T-cell (primary cell): Measurements from ENCODE around the gene VSIR. TPM values are rescaled to one million over a fixed set of nuclear protein-coding genes. Genes with fewer than 3 reads are reported as not detected.
A peak's percentile ranks its signal among the peaks of the same experiment; 100 is the strongest.

Source experiments
- ATAC-seq, 4 experiments: fragments of 200-7000 bp in 3 of 4; fragments of 150-1000 bp in 1 of 4; cut with Tn5 transposase; replicated peaks in 1 of 4; 1 replicate in 3 of 4; 2 replicates in 1 of 4; pipeline ENCODE4 v1.10.0; 2021; ENCODE audit warnings: moderate library complexity in 3 of 4, mild to moderate bottlenecking in 2 of 4, moderate number of reproducible peaks in 1 of 4
- CTCF ChIA-PET, 2 donors: fragments of 300-600 bp; sonication (Branson Sonifier 250); formaldehyde crosslinking; loops; one replicate each; lab custom pipeline; 2022; ENCODE audit warnings: antibody characterized with exemption in 2 of 2; lab: Charles Lee
- POLR2A ChIA-PET, 2 donors: fragments of 300-600 bp; sonication (Branson Sonifier 250); formaldehyde crosslinking; loops; one replicate each; lab custom pipeline; 2022; ENCODE audit warnings: antibody characterized with exemption in 2 of 2; lab: Charles Lee
- DNase-seq, 35 experiments: peaks; one replicate each; pipeline versions ENCODE4 v3.0.0 to v3.0.0-alpha.2; 2013 to 2023
- H3K27ac ChIP-seq: one replicate; pipeline ENCODE4 v1.5.1; 2013; ENCODE audit warnings: low read length
- H3K27me3 ChIP-seq, 2 experiments: replicated peaks in 1 of 2; 1 replicate in 1 of 2; 2 replicates in 1 of 2; pipeline versions ENCODE4 v1.6.1 to v1.7.0; 2013; ENCODE audit warnings: low read length in 1 of 2, mixed read lengths in 1 of 2; ENCODE audit not compliant: control insufficient read depth in 2 of 2, insufficient read depth in 2 of 2; ENCODE audit errors: extremely low read depth in 1 of 2
- H3K36me3 ChIP-seq, 2 donors: 1 replicate in 1 of 2; 2 replicates in 1 of 2; pipeline versions ENCODE4 v1.6.1 to v1.7.0; 2013; ENCODE audit warnings: low read length in 1 of 2; ENCODE audit not compliant: control insufficient read depth in 2 of 2, insufficient read depth in 1 of 2; ENCODE audit errors: extremely low read depth in 1 of 2
- H3K4me1 ChIP-seq, 2 experiments: 1 replicate in 1 of 2; 2 replicates in 1 of 2; pipeline versions ENCODE4 v1.6.1 to v1.7.0; 2013; ENCODE audit warnings: low read length in 2 of 2, mixed read lengths in 1 of 2; ENCODE audit not compliant: insufficient read depth in 2 of 2, control insufficient read depth in 1 of 2; ENCODE audit errors: extremely low read depth in 1 of 2
- H3K4me3 ChIP-seq, 2 donors: 1 replicate in 1 of 2; 2 replicates in 1 of 2; pipeline versions ENCODE4 v1.5.1 to v1.7.0; 2013; ENCODE audit warnings: mild to moderate bottlenecking in 2 of 2, low read length in 1 of 2, moderate library complexity in 1 of 2; ENCODE audit not compliant: control insufficient read depth in 1 of 2; ENCODE audit errors: extremely low read depth in 1 of 2
- H3K9me3 ChIP-seq: 2 replicates; pipeline ENCODE4 v1.7.0; 2013
- H3K27ac Mint-ChIP-seq, 2 donors: one replicate each; pipeline ENCODE4 v1.8.0; 2020 to 2021; ENCODE audit warnings: mild to moderate bottlenecking in 2 of 2, mixed read lengths in 2 of 2
- H3K27me3 Mint-ChIP-seq, 2 donors: one replicate each; pipeline ENCODE4 v1.8.0; 2021 to 2022; ENCODE audit warnings: mixed read lengths in 2 of 2
- H3K36me3 Mint-ChIP-seq: one replicate; pipeline ENCODE4 v1.8.0; 2021; ENCODE audit warnings: mixed read lengths
- H3K4me1 Mint-ChIP-seq, 3 donors: one replicate each; pipeline ENCODE4 v1.8.0; 2020 to 2022; ENCODE audit warnings: mixed read lengths in 3 of 3, mild to moderate bottlenecking in 1 of 3
- H3K4me3 Mint-ChIP-seq, 3 donors: one replicate each; pipeline ENCODE4 v1.8.0; 2020 to 2022; ENCODE audit warnings: mild to moderate bottlenecking in 3 of 3, mixed read lengths in 3 of 3, moderate library complexity in 3 of 3
- H3K9me3 Mint-ChIP-seq, 3 donors: one replicate each; pipeline ENCODE4 v1.8.0; 2020 to 2022; ENCODE audit warnings: mixed read lengths in 3 of 3
- WGBS: methylation state at CpG from one replicate; pipeline ENCODE4 v1.1.5; 2013; ENCODE audit warnings: missing lambda C conversion rate; ENCODE audit not compliant: insufficient coverage; 5-methylcytosine and 5-hydroxymethylcytosine counted together
- total RNA-seq, 35 experiments: library from RNA in 6 of 35; stranded (reverse) in 6 of 35; fragments of 120-200 nt in 1 of 35; gene quantifications; one replicate each; pipeline versions ENCODE4 v1.2.1 to v1.2.4 and lab custom pipeline; 2013 to 2026

Gene VSIR
- total RNA-seq, 5 donors from 2014 or later (not counting 1 experiment from before 2014, with no cell fraction given) = 81.4 to 134 (median 98.3) TPM

DNA sequence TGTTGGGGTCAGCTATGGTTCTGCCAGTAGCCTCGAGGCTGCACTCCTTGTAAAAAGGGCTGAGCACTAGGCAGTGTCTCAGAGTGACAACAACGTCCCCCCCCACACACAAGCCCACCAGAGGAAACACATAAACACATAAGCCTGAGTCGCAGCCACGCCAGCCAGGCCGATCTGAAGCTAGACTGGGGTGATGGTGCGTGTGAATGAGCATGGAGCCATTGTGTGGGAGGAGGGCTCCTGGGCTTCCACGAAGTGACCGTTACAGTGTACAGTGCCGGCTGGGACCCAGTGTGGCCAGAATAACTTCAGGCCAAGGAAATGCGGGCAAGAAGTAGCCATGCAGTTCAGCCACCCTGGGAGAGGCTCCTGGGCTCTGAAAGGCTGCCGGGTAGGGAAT is 50.0 kb downstream of the VSIR start:
- H3K4me3 ChIP-seq = no peak overlapping the region
- H3K4me1 ChIP-seq = peaks cover 31 to 82% of the 10 kb centered on the region in 2 experiments
- no peaks in the 10 kb centered on the region for H3K9me3 Mint-ChIP-seq
- H3K4me3 Mint-ChIP-seq = peak overlapping the region in 1 of 3 donors; percentile 27
- H3K4me1 Mint-ChIP-seq = peaks cover 53 to 76% (median 60%) of the 10 kb centered on the region in 3 donors
- H3K27ac ChIP-seq = peak overlapping the region; percentile 31
- POLR2A ChIA-PET = interaction anchor here in 1 of 2 donors (0.5 kb wide), 1 partner anchor 11 kb away, joined by 3 read pairs; no protein-coding TSS in a partner anchor
- no peaks in the 10 kb centered on the region for H3K9me3 ChIP-seq
- no peaks in the 10 kb centered on the region for H3K27me3 ChIP-seq
- H3K27ac Mint-ChIP-seq = peak overlapping the region; percentile 39 to 76
- no peaks in the 10 kb centered on the region for H3K36me3 Mint-ChIP-seq
- DNase-seq (no peak), ATAC-seq (no peak)
- H3K36me3 ChIP-seq = no peaks in the 10 kb centered on the region
- CTCF ChIA-PET = no interaction called here
- no peaks in the 10 kb centered on the region for H3K27me3 Mint-ChIP-seq
- 100% methylated on average over 7 of the region's 11 CpGs for WGBS

DNA sequence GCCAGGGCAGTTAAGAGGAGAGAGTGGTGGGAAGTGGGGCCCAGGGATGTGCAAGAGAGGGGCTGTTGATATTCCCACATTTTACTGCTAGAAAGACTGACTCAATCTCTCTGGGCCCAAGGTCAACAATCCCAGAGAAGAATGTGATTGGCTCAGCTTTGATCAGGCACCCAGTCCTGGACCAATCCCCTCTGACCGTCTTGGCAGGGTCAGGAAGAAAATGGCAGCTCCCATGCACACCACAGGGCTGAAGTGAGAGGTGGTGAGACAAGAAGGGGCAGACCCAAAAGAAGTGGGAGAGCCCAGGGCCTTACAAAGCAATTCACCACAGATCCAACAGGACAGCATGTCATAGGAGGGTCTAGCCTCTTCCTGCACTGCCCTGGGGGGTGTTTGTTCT is 50.5 kb downstream of the VSIR start:
- POLR2A ChIA-PET = interaction anchor here in 1 of 2 donors (0.5 kb wide), 1 partner anchor 10 kb away, joined by 3 read pairs; no protein-coding TSS in a partner anchor
- no CpG with 5 or more reads among the region's 1 CpG for WGBS
- no peak for DNase-seq
- H3K36me3 ChIP-seq = no peaks in the 10 kb centered on the region
- H3K4me1 Mint-ChIP-seq = peaks cover 49 to 71% (median 55%) of the 10 kb centered on the region in 3 donors
- CTCF ChIA-PET = interaction anchor here in 1 of 2 donors (0.5 to 0.7 kb wide), 2 partner anchors 37 to 337 kb away, joined by 3 to 4 read pairs; no protein-coding TSS in a partner anchor
- H3K27me3 Mint-ChIP-seq = no peaks in the 10 kb centered on the region
- no peak overlapping the region for H3K27ac ChIP-seq
- peak overlapping the region in 1 of 3 donors; percentile 2 for H3K4me3 Mint-ChIP-seq
- no peaks in the 10 kb centered on the region for H3K9me3 ChIP-seq
- no peak for ATAC-seq
- no peak overlapping the region for H3K4me3 ChIP-seq
- no peaks in the 10 kb centered on the region for H3K36me3 Mint-ChIP-seq
- no peaks in the 10 kb centered on the region for H3K27me3 ChIP-seq
- H3K9me3 Mint-ChIP-seq = no peaks in the 10 kb centered on the region
- peaks cover 26 to 77% of the 10 kb centered on the region in 2 experiments for H3K4me1 ChIP-seq
- peak overlapping the region; percentile 58 to 84 for H3K27ac Mint-ChIP-seq

DNA sequence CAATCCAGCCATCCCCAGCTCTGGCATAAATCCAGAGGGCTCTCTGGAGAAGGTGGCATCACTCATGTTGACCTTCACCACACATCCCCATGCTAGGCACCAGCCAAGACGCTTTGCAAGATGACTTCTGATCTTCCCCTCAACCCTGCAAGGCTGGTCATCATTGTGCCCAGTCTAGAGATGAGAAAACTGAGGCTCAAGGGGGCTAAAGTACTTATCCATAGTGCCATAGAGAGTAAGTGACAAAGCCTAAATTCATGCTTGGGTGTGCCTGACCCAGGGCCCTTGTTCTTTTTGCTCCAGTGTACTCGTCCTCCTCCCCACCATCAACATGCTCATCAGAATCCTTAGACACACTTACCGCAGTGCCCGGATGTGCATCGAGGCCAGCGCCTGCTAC is 52.0 kb downstream of the VSIR start:
- Mint-ChIP-seq H3K4me1 (peaks cover 35 to 64% (median 50%) of the 10 kb centered on the region in 3 donors), H3K27me3 (no peaks in the 10 kb centered on the region), H3K9me3 (no peaks in the 10 kb centered on the region), H3K27ac (peak overlapping the region in 1 of 2 donors; percentile 30), H3K36me3 (no peaks in the 10 kb centered on the region), H3K4me3 (no peak overlapping the region)
- no peaks in the 10 kb centered on the region for H3K36me3 ChIP-seq
- H3K4me1 ChIP-seq = peaks cover 13 to 75% of the 10 kb centered on the region in 2 experiments
- ATAC-seq = no peak
- 87% methylated on average over 6 of the region's 6 CpGs for WGBS
- no peak for DNase-seq
- no peak overlapping the region for H3K27ac ChIP-seq
- no peaks in the 10 kb centered on the region for H3K27me3 ChIP-seq
- POLR2A ChIA-PET = no interaction called here
- no peak overlapping the region for H3K4me3 ChIP-seq
- H3K9me3 ChIP-seq = no peaks in the 10 kb centered on the region
- CTCF ChIA-PET = interaction anchor here (0.6 to 0.9 kb wide), 2 partner anchors 13 to 175 kb away, joined by 3 read pairs; no protein-coding TSS in a partner anchor

DNA sequence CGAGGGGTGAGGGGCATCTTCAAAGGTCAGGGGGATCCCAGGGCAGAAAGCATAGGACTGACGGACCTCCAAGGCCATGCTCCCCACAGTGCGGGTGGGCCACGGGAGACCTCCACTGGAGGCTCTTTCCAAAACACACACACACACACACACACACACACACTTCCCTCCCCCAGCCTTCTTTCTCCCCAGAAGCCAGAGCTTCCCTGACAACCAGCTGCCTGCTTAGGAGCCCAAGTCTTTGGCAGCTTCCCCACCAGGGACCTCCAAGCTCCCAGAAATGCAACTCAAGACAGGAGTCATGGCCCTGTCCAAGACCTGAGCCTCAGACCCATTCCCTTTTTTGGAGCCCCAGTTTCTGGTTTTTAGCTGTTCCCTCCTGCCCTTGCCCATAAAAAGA is 53.0 kb downstream of the VSIR start:
- Mint-ChIP-seq H3K9me3 (no peaks in the 10 kb centered on the region), H3K4me3 (no peak overlapping the region), H3K27ac (no peak overlapping the region), H3K36me3 (no peaks in the 10 kb centered on the region), H3K27me3 (no peaks in the 10 kb centered on the region), H3K4me1 (peaks cover 35 to 64% (median 48%) of the 10 kb centered on the region in 3 donors)
- no peak for ATAC-seq
- ChIA-PET CTCF (interaction anchor here in 1 of 2 donors (1.3 kb wide), 1 partner anchor 53 kb away, joined by 3 read pairs; the partner anchor contains the start of gene VSIR), POLR2A (interaction anchor here in 1 of 2 donors (0.7 kb wide), 1 partner anchor 50 kb away, joined by 5 read pairs; no protein-coding TSS in a partner anchor)
- H3K4me1 ChIP-seq = peaks cover 11 to 75% of the 10 kb centered on the region in 2 experiments
- no peak overlapping the region for H3K27ac ChIP-seq
- no peaks in the 10 kb centered on the region for H3K27me3 ChIP-seq
- no peak for DNase-seq
- no peak overlapping the region for H3K4me3 ChIP-seq
- WGBS = 83% methylated on average over 3 of the region's 4 CpGs
- H3K36me3 ChIP-seq = no peaks in the 10 kb centered on the region
- H3K9me3 ChIP-seq = no peaks in the 10 kb centered on the region

DNA sequence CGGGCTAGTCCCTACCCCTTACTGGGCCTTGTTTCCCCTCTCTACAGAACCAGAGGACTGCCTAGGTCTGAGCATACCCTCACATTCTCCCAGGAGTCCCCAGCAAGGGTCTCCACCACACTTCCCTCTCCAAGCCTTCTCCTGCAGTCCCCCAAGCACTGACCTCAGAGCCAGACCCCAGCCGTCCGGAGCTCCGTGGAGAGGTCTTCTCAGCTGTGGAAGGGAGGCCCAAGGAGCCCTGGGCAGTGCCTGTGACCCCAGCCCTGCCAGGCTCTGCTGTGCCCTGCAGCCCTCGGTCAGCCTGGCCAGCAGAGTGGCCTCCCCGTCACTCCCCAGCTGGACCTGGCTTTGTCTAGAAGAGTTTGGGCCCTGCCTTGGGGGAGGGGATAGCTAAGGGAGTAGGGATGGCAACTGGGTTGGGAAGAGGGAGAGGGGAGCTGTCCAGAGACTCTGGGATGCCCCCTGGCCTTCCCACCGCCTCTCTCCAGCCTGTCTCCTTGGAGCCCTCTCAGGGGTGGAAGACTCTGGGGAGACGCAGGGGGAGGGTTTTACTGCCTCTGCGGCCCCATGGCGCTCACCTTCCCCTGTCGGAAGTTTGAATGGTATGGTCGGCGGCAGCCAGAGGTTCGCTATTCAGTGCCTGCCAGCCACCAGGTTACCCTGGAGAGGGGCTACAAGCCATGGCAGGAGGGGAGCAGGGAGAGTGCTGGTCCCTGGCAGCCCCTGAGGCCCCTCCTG is 53.7 kb downstream of the VSIR start, which contains the start of gene C10orf105:
C10orf105 (minus strand) TSS at position 315 of the 738 bp plus-strand sequence. CDS start 3,441 bp downstream, outside the sequence.
- Mint-ChIP-seq H3K27ac (no peak within 1 kb of the TSS), H3K27me3 (no peaks in the 10 kb centered on the region)

DNA sequence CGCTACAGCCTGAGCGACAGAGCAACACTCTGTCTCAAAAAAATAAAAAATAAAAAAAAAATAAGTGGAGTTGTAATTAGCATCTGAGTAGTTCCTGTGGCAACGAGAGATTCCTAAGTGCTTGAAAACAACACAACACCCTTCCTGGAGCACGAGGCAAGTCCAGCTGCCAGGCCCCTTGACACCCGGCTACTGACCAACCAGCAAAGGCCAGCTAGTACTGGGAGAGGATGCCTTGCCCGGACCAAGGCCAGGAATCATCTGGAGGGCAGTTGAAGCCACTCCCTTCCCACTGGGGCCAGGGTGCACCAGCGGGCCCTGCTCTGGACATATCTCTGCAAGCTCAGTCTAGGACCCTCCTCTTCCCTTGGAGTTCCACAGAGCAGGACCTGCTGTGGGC is 54.3 kb downstream of the VSIR start:
- Mint-ChIP-seq H3K4me1 (peaks cover 47 to 65% (median 48%) of the 10 kb centered on the region in 3 donors), H3K36me3 (no peaks in the 10 kb centered on the region), H3K9me3 (no peaks in the 10 kb centered on the region), H3K4me3 (no peak overlapping the region), H3K27me3 (no peaks in the 10 kb centered on the region), H3K27ac (no peak overlapping the region)
- no peaks in the 10 kb centered on the region for H3K9me3 ChIP-seq
- ChIA-PET POLR2A (no interaction called here), CTCF (interaction anchor here in 1 of 2 donors (1.3 kb wide), 1 partner anchor 55 kb away, joined by 3 read pairs; the partner anchor contains the start of gene VSIR)
- no peaks in the 10 kb centered on the region for H3K27me3 ChIP-seq
- H3K4me1 ChIP-seq = peaks cover 22 to 75% of the 10 kb centered on the region in 2 experiments
- DNase-seq = no peak
- H3K4me3 ChIP-seq = no peak overlapping the region
- WGBS = 91% methylated on average over 5 of the region's 7 CpGs
- no peak for ATAC-seq
- no peaks in the 10 kb centered on the region for H3K36me3 ChIP-seq
- H3K27ac ChIP-seq = no peak overlapping the region

More for the DNA sequence above, 53.7 kb downstream of the VSIR start, which contains the start of gene C10orf105:
- Histone ChIP-seq H3K27me3 (no peaks in the 10 kb centered on the region), H3K9me3 (no peaks in the 10 kb centered on the region), H3K27ac (no peak within 1 kb of the TSS), H3K4me3 (no peak within 1 kb of the TSS), H3K4me1 (peaks cover 16 to 75% of the 10 kb centered on the region in 2 experiments), H3K36me3 (no peaks in the 10 kb centered on the region)
- ATAC-seq (no peak), DNase-seq (no peak)
- H3K4me1 Mint-ChIP-seq = peaks cover 42 to 64% (median 48%) of the 10 kb centered on the region in 3 donors
- H3K9me3 Mint-ChIP-seq = no peaks in the 10 kb centered on the region
- no peaks in the 10 kb centered on the region for H3K36me3 Mint-ChIP-seq
- POLR2A ChIA-PET = no interaction called here
- H3K4me3 Mint-ChIP-seq = no peak within 1 kb of the TSS
- WGBS = 94% methylated on average over 14 of the region's 14 CpGs
- CTCF ChIA-PET = interaction anchor here in 1 of 2 donors (1.3 kb wide), 1 partner anchor 54 kb away, joined by 3 read pairs; the partner anchor contains the start of gene VSIR
